ENCODE measurements around the gene TMEM196. TPM values are rescaled to one million over a fixed set of nuclear protein-coding genes. Genes with fewer than 3 reads are reported as not detected.

Gene TMEM196
- total RNA-seq, 2 donors from 2014 or later = not detected

DNA sequence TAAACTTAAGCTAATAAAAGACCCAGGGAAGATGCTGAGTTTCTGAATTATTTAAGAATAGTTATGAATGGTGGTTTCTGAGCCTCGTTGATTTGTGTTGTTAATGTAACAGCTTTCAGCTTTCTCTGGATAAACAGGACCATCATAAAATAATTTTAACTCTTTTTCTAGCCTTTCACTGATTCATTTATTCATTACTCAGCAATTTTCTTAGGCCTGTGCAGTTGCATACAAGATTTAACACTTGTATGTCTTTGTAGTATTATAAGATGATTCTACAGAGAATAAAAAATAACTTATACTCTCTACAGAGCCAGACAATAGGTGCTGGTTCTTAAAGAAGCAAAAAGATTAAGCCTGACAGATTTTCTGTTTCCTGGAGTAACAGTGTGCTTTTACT is 29.3 kb downstream of the TMEM196 start:
- no peaks in the 10 kb centered on the region for H3K27me3 ChIP-seq (replicated peaks; ENCODE audit: insufficient read depth)
- H3K9me3 ChIP-seq = no peaks in the 10 kb centered on the region

DNA sequence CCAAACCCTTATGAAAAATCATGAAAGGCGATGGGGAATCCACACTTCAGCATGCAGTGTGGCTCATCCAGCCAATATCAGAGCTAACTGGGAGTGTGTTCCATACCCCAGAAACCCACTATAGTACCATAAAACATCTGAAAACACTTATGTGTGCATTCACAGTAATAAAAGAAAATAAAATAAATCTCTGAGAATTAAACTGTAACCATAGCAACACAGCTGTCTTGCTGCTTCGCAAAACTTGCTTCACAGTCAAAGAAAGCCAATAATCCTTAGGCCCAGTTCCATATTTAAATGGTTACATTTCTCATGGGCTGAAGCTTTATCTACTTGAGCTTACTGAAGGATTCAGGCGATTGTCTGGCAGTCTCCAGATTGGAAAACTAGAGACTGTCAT is 44.7 kb downstream of the TMEM196 start:
- TF ChIP-seq, protein P1, sequence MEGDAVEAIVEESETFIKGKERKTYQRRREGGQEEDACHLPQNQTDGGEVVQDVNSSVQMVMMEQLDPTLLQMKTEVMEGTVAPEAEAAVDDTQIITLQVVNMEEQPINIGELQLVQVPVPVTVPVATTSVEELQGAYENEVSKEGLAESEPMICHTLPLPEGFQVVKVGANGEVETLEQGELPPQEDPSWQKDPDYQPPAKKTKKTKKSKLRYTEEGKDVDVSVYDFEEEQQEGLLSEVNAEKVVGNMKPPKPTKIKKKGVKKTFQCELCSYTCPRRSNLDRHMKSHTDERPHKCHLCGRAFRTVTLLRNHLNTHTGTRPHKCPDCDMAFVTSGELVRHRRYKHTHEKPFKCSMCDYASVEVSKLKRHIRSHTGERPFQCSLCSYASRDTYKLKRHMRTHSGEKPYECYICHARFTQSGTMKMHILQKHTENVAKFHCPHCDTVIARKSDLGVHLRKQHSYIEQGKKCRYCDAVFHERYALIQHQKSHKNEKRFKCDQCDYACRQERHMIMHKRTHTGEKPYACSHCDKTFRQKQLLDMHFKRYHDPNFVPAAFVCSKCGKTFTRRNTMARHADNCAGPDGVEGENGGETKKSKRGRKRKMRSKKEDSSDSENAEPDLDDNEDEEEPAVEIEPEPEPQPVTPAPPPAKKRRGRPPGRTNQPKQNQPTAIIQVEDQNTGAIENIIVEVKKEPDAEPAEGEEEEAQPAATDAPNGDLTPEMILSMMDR (IDR thresholded peaks at IDR 0.05) = no peak

More for the DNA sequence above, 29.3 kb downstream of the TMEM196 start:
- TF ChIP-seq, protein P1 (IDR thresholded peaks at IDR 0.05) = no peak
- H3K4me3 ChIP-seq = no peak overlapping the region
- H3K27ac ChIP-seq = no peak overlapping the region
- no peak for DNase-seq (ENCODE audit: low spot score)
- H3K4me1 ChIP-seq (ENCODE audit: control insufficient read depth in 1 of 2, low read depth in 2 of 2) = no peaks in the 10 kb centered on the region
- ATAC-seq (ENCODE audit: insufficient number of reproducible peaks, low FRiP score, low read depth) = no peak
- no peaks in the 10 kb centered on the region for H3K36me3 ChIP-seq

DNA sequence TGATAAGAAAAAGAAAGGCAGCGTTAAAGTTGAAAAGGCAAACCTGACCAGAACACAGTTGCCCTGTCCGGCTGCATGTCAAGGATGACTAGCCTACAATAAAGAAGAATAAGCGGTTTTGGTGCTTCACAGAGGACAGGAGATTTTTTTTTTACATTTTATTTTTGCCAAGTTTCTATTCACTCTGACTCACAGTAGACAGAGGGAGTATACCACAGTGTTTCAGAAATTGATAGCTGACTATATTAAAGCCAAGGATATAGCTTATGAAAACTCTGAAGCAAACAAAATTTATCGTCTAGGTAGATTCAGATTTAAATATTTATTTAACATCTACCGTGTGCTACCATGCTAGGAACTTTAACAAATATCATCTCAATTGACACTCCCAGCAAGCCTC is 47.6 kb downstream of the TMEM196 start:
- TF ChIP-seq, protein P1 (IDR thresholded peaks at IDR 0.05) = no peak
- ATAC-seq (ENCODE audit: insufficient number of reproducible peaks, low FRiP score, low read depth) = no peak
- Histone ChIP-seq H3K4me1 (ENCODE audit: control insufficient read depth in 1 of 2, low read depth in 2 of 2) (no peaks in the 10 kb centered on the region), H3K27me3 (replicated peaks; ENCODE audit: insufficient read depth) (no peaks in the 10 kb centered on the region), H3K36me3 (no peaks in the 10 kb centered on the region), H3K27ac (no peak overlapping the region), H3K4me3 (no peak overlapping the region), H3K9me3 (no peaks in the 10 kb centered on the region)
- no peak for DNase-seq (ENCODE audit: low spot score)

More for the DNA sequence above, 44.7 kb downstream of the TMEM196 start:
- Histone ChIP-seq H3K9me3 (no peaks in the 10 kb centered on the region), H3K4me1 (ENCODE audit: control insufficient read depth in 1 of 2, low read depth in 2 of 2) (no peaks in the 10 kb centered on the region), H3K27ac (no peak overlapping the region), H3K36me3 (no peaks in the 10 kb centered on the region), H3K27me3 (replicated peaks; ENCODE audit: insufficient read depth) (no peaks in the 10 kb centered on the region), H3K4me3 (no peak overlapping the region)
- DNase-seq (ENCODE audit: low spot score) = no peak
- no peak for ATAC-seq (ENCODE audit: insufficient number of reproducible peaks, low FRiP score, low read depth)

DNA sequence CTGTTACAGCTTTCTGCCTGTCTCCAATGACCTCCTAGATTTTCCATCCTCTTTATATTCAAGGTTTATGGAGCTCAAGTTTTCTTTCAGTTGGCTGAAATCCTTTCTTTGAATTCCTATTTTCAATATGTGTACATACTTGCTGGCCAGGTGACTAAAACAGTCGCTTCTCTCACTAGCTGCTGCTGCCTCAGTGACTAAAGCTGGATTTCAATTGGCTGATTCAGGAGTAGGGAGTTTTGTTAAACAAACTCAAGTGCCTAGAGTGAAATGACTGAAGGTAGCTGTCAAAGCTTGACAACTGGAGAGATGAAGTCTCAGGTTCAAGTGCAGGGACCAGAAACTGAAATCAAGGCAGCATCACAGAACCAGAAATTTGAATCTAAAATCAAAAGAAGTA is 57.9 kb downstream of the TMEM196 start:
- H3K9me3 ChIP-seq = no peaks in the 10 kb centered on the region
- no peaks in the 10 kb centered on the region for H3K4me1 ChIP-seq (ENCODE audit: control insufficient read depth in 1 of 2, low read depth in 2 of 2)
- H3K36me3 ChIP-seq = no peaks in the 10 kb centered on the region
- no peak overlapping the region for H3K4me3 ChIP-seq
- H3K27ac ChIP-seq = no peak overlapping the region
- no peak for DNase-seq (ENCODE audit: low spot score)
- no peak for ATAC-seq (ENCODE audit: insufficient number of reproducible peaks, low FRiP score, low read depth)
- TF ChIP-seq, protein P1 (IDR thresholded peaks at IDR 0.05) = no peak
- H3K27me3 ChIP-seq (replicated peaks; ENCODE audit: insufficient read depth) = no peaks in the 10 kb centered on the region

DNA sequence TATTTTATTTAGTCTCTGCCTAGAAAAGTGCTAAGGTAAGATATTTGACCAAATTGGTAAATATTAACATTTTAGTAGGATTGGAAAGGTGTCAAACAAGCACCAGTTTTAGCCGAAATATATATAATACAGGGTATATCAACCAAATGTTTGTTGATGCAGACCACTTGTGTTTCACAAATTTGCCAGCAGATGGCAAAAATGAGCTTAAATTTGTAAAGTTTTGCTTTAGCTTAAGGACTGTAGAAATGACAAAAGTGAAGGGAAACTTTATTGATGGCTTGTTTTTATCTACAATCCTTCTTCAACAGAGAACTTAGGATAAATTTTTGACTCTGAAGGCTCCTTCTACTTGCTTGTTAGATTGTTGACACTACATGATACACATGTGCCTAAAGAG is 59.7 kb downstream of the TMEM196 start:
- DNase-seq (ENCODE audit: low spot score) (no peak), ATAC-seq (ENCODE audit: insufficient number of reproducible peaks, low FRiP score, low read depth) (no peak)
- TF ChIP-seq, protein P1 (IDR thresholded peaks at IDR 0.05) = peak; percentile 49
- Histone ChIP-seq H3K27me3 (replicated peaks; ENCODE audit: insufficient read depth) (no peaks in the 10 kb centered on the region), H3K9me3 (no peaks in the 10 kb centered on the region), H3K36me3 (no peaks in the 10 kb centered on the region), H3K4me1 (ENCODE audit: control insufficient read depth in 1 of 2, low read depth in 2 of 2) (peaks cover 6 to 7% of the 10 kb centered on the region in 2 donors), H3K4me3 (no peak overlapping the region), H3K27ac (no peak overlapping the region)
